ENCODE data around the gene SLC9C1. TPM values are rescaled to one million over a fixed set of nuclear protein-coding genes. Genes with fewer than 3 reads are reported as not detected.

The SLC9C1 gene
- total and polyA plus RNA-seq, 9 of the 15 experiments (the other 6 are each of a cell fraction or from before 2014, with no cell fraction given): not detected

GRCh38 chr3:112298781-112299180 is 4.8 kb upstream of the SLC9C1 start:
- no peak overlapping the region for H3K4me3 ChIP-seq
- DNase-seq (ENCODE audit: extremely low read depth in 1 of 4, low spot score in 3 of 4) (no peak), ATAC-seq (no peak), FAIRE-seq (no peak)
- no peak overlapping the region for H3K9ac ChIP-seq (ENCODE audit: insufficient read depth in 1 of 2, low read depth in 2 of 2, low read length in 2 of 2)
- POLR2A ChIA-PET: no interaction called here
- no TSS peak for BruUV-seq (replicated peaks)
- H3K27ac ChIP-seq (ENCODE audit: extremely low read depth, low read depth, low read length): no peak overlapping the region
- no peaks in the 10 kb centered on the region for H4K20me1 ChIP-seq (replicated peaks; ENCODE audit: control insufficient read depth, insufficient read depth, low read length)
- H3K9me3 ChIP-seq (replicated peaks; ENCODE audit: control insufficient read depth, insufficient read depth, low read depth, low read length): no peaks in the 10 kb centered on the region
- no peaks in the 10 kb centered on the region for H3K36me3 ChIP-seq (ENCODE audit: control insufficient read depth, insufficient read depth, low read length)
- H3K9me1 ChIP-seq (ENCODE audit: control insufficient read depth, insufficient read depth, low read length): no peaks in the 10 kb centered on the region
- H3K4me1 ChIP-seq (replicated peaks in 1 of 2; ENCODE audit: control insufficient read depth in 2 of 2, insufficient read depth in 2 of 2, low read length in 2 of 2): no peaks in the 10 kb centered on the region; a peak in 2 of 5 replicates
- intact Hi-C loops (cut with micrococcal nuclease): no loop called here
- H3K79me2 ChIP-seq (ENCODE audit: control insufficient read depth, insufficient read depth, low read length): no peaks in the 10 kb centered on the region
- in situ Hi-C loops (cut with MboI): no loop called here
- H2AFZ ChIP-seq (ENCODE audit: low read depth, low read length): no peak overlapping the region
- CTCF ChIA-PET (ENCODE audit: low intra/inter-chr PET ratio): no interaction called here
- no peak overlapping the region for H3K4me2 ChIP-seq (ENCODE audit: insufficient read depth, low read length)
- H3K27me3 ChIP-seq (ENCODE audit: control insufficient read depth in 2 of 2, insufficient read depth in 2 of 2, low read length in 2 of 2): no peaks in the 10 kb centered on the region
- TF ChIP-seq, protein P1, sequence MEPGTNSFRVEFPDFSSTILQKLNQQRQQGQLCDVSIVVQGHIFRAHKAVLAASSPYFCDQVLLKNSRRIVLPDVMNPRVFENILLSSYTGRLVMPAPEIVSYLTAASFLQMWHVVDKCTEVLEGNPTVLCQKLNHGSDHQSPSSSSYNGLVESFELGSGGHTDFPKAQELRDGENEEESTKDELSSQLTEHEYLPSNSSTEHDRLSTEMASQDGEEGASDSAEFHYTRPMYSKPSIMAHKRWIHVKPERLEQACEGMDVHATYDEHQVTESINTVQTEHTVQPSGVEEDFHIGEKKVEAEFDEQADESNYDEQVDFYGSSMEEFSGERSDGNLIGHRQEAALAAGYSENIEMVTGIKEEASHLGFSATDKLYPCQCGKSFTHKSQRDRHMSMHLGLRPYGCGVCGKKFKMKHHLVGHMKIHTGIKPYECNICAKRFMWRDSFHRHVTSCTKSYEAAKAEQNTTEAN (CRISPR knock-in tag; IDR thresholded peaks at IDR 0.05): no peak
- TF ChIP-seq ERF (CRISPR knock-in tag; IDR thresholded peaks at IDR 0.05): no peak
- no peak for TF ChIP-seq MCM2 (IDR thresholded peaks at IDR 0.05; ENCODE audit: low read depth)
- no peak for TF ChIP-seq ZNF263 (CRISPR knock-in tag; IDR thresholded peaks at IDR 0.05; ENCODE audit: borderline replicate concordance)
- TF ChIP-seq GATAD2B (IDR thresholded peaks at IDR 0.05; ENCODE audit: borderline replicate concordance): no peak
- no peak for TF ChIP-seq RBBP5 (IDR thresholded peaks at IDR 0.05; ENCODE audit: borderline replicate concordance, insufficient read depth, low read length, poor library complexity, severe bottlenecking)
- TF ChIP-seq NCOR1 (IDR thresholded peaks at IDR 0.05): no peak
- no peak for TF ChIP-seq CAMTA2 (CRISPR knock-in tag; conservative IDR thresholded peaks at IDR 0.05)
- TF ChIP-seq ZBTB40 (IDR thresholded peaks at IDR 0.05): no peak
- no peak for TF ChIP-seq ZBTB40 (CRISPR knock-in tag; IDR thresholded peaks at IDR 0.05)
- no peak for TF ChIP-seq SPI1 (IDR thresholded peaks at IDR 0.05; ENCODE audit: borderline replicate concordance, low read depth, low read length)
- TF ChIP-seq IRF1 (CRISPR knock-in tag; IDR thresholded peaks at IDR 0.05; ENCODE audit: borderline replicate concordance): no peak
- TF ChIP-seq GABPA (tag; conservative IDR thresholded peaks at IDR 0.05; ENCODE audit: low read depth): no peak
- TF ChIP-seq ZNF561 (CRISPR knock-in tag; conservative IDR thresholded peaks at IDR 0.05): no peak
